ENCODE data around the gene TGFA. TPM values are rescaled to one million over a fixed set of nuclear protein-coding genes. Genes with fewer than 3 reads are reported as not detected.

TGFA gene
- total RNA-seq, 1 donor: not detected

DNA sequence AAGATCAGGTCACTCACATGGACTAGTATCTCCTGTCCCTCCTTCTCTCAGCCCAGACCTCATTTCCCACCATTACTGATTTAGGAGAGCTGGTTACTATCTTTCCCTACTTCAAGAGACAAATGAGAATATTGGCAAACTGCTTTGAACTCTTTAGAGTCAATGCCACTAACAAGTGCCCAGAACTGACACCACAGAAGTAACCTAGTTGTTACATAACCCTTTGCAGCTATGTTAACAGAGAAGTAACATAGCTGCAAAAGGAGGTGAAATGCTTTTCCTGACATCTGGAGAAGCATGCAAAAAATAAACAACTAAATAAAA lies 30.0 kb downstream of the TGFA start:
- TF ChIP-seq, protein P1, sequence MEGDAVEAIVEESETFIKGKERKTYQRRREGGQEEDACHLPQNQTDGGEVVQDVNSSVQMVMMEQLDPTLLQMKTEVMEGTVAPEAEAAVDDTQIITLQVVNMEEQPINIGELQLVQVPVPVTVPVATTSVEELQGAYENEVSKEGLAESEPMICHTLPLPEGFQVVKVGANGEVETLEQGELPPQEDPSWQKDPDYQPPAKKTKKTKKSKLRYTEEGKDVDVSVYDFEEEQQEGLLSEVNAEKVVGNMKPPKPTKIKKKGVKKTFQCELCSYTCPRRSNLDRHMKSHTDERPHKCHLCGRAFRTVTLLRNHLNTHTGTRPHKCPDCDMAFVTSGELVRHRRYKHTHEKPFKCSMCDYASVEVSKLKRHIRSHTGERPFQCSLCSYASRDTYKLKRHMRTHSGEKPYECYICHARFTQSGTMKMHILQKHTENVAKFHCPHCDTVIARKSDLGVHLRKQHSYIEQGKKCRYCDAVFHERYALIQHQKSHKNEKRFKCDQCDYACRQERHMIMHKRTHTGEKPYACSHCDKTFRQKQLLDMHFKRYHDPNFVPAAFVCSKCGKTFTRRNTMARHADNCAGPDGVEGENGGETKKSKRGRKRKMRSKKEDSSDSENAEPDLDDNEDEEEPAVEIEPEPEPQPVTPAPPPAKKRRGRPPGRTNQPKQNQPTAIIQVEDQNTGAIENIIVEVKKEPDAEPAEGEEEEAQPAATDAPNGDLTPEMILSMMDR (IDR thresholded peaks at IDR 0.05; ENCODE audit: insufficient read depth, low read depth, low read length): no peak
- H3K4me3 ChIP-seq (ENCODE audit: low read depth, low read length): no peak overlapping the region
- DNase-seq (ENCODE audit: low read depth): no peak

DNA sequence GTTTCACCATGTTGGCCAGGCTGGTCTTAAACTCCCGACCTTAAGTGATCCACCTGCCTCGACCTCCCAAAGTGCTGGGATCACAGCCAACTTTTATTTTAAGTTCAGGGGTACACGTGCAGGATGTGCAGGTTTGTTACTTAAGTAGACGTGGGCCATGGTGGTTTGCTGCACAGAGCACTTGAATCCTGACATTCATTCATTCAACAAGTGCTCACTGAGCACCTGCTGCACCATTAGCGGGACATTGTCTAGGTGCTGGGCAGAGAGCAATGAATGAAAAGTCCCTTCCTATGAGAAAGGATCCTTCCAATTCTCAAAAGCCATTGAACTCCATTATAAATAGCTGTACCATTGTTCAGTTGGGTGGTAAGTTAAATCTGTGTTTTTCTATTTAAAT lies 31.0 kb downstream of the TGFA start:
- TF ChIP-seq, protein P1 (IDR thresholded peaks at IDR 0.05; ENCODE audit: insufficient read depth, low read depth, low read length): no peak
- no peak for DNase-seq (ENCODE audit: low read depth)
- H3K4me3 ChIP-seq (ENCODE audit: low read depth, low read length): no peak overlapping the region

DNA sequence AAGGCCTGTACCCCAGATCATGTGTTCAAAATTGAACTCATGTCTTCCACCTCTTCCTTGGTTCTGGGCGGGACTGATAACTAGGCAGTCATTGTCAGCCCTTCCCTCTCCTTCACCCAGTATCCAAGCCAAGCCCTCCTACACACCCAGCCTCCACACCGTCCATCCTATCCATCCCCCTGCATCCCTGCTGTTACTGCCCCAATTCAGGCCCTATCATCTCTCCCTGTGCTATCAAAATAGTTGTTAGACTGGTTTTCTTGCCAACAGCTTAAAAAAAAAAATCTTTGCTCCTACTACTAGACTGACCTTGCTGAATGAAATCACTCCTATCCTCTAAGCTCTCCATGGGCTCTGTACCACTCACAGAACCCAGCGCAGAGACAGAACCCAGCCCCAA lies 32.8 kb downstream of the TGFA start:
- TF ChIP-seq, protein P1 (IDR thresholded peaks at IDR 0.05; ENCODE audit: insufficient read depth, low read depth, low read length): no peak
- no peak overlapping the region for H3K4me3 ChIP-seq (ENCODE audit: low read depth, low read length)
- no peak for DNase-seq (ENCODE audit: low read depth)

DNA sequence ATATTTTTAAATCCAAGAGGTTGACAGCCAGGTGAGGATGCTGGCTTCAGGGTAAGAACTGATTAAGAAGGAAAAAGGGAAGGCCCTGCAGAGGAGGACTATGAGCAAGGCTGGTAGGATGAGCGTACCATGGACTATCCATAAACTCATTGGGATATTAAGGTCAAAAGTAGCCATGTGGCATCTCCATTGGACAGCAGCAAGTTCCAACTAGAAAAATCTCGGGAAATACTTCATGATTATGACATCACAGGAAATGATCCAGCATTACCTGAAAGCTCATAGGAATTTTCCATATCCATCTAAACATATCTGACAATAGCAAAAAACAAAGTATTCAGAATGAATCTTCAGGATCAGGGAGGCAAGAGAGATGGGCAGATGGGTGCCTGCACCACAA lies 34.2 kb downstream of the TGFA start:
- TF ChIP-seq, protein P1 (IDR thresholded peaks at IDR 0.05; ENCODE audit: insufficient read depth, low read depth, low read length): no peak
- no peak for DNase-seq (ENCODE audit: low read depth)
- H3K4me3 ChIP-seq (ENCODE audit: low read depth, low read length): no peak overlapping the region

DNA sequence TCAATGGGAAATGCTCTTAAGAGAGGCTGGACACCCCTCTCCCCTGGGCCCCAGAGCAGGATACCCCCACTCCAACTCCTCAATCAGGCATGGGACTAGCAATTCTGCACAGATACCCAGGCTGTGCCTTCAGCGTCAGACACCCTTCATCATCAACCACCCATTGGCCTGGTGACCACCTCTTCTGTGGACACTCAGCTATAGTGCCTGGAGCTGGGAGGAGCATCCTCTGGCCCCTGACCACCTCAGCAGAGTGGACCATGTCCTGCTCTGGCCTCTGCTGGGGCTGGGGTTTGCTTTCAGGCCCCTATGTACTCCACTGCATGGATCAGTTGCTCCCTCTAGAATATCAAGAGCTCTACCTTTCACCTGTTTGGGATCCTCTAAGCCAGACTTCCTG lies 35.1 kb downstream of the TGFA start:
- DNase-seq (ENCODE audit: low read depth): no peak
- H3K4me3 ChIP-seq (ENCODE audit: low read depth, low read length): no peak overlapping the region
- TF ChIP-seq, protein P1 (IDR thresholded peaks at IDR 0.05; ENCODE audit: insufficient read depth, low read depth, low read length): no peak

DNA sequence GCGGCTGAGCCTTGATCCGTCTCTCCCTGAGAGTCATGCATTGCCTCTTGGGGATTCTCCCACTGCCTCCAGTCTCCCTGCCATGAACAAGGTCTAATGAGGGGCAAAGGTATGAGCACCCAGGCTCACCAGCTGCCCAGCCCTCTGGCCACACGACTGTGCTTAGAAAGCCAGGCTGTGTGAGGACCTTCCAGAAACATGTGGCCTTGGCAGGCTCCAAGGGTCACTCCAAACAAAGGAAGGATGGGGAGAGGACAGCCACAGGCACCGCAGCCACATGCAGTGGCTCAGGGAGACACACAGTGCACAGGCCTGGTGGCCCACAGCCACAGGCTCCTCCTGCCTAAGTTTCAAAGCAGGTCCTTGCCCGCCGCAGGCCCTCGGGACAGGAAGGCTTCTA lies 35.8 kb downstream of the TGFA start:
- no peak overlapping the region for H3K4me3 ChIP-seq (ENCODE audit: low read depth, low read length)
- DNase-seq (ENCODE audit: low read depth): no peak
- TF ChIP-seq, protein P1 (IDR thresholded peaks at IDR 0.05; ENCODE audit: insufficient read depth, low read depth, low read length): no peak

DNA sequence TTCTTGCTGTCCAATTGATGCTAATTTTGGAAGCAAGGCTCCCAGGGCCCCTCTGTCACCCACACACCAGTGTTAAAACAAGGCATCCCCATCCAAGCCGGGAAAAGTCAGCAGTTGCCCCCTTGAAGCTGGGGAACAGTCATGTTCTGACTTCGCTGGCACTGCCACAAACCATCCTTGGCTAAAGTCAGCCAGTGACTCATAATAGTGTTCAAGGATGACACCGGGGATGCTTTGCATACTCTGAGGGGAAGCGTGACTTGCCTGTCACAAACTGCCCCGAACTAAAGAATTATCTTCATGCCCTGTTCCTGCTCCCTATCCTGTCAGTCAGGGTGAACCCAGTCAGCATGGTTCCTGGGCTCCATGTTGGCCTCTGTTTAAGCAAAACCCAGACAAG lies 37.0 kb downstream of the TGFA start:
- no peak for DNase-seq (ENCODE audit: low read depth)
- H3K4me3 ChIP-seq (ENCODE audit: low read depth, low read length): no peak overlapping the region
- TF ChIP-seq, protein P1 (IDR thresholded peaks at IDR 0.05; ENCODE audit: insufficient read depth, low read depth, low read length): no peak

All from fibroblast of villous mesenchyme (primary cell).